Skeletal muscle satellite cell (primary cell): ENCODE results near the gene PTDSS2.

Source experiments
- H3K27me3 ChIP-seq: 2 replicates; pipeline ENCODE4 v1.7.0; 2013; ENCODE audit warnings: low read length; ENCODE audit not compliant: control insufficient read depth, insufficient read depth
- H3K36me3 ChIP-seq: 2 replicates; pipeline ENCODE4 v1.7.0; 2013; ENCODE audit warnings: mild to moderate bottlenecking, control low read depth, low read length; ENCODE audit not compliant: insufficient read depth
- H3K4me1 ChIP-seq: 2 replicates; pipeline ENCODE4 v1.7.0; 2013; ENCODE audit warnings: low read length; ENCODE audit not compliant: control insufficient read depth, insufficient read depth
- H3K4me2 ChIP-seq: 2 replicates; pipeline ENCODE4 v1.7.0; 2013; ENCODE audit warnings: mild to moderate bottlenecking, low read length
- H3K4me3 ChIP-seq: 2 replicates; pipeline ENCODE4 v1.7.0; 2013; ENCODE audit warnings: low read length
- H3K9ac ChIP-seq: 2 replicates; pipeline ENCODE4 v1.7.0; 2013; ENCODE audit warnings: mild to moderate bottlenecking, low read depth, low read length, moderate library complexity
- H3K9me3 ChIP-seq: replicated peaks from 2 replicates; pipeline ENCODE4 v1.7.0; 2013; ENCODE audit warnings: mild to moderate bottlenecking, control low read depth, low read length

The PTDSS2 gene

GRCh38 chr11:529728-530411 lies 79.8 kb downstream of the PTDSS2 start:
- Histone ChIP-seq H3K27me3 (no peaks in the 10 kb centered on the region), H3K9ac (no peak overlapping the region), H3K36me3 (peaks cover 23% of the 10 kb centered on the region), H3K9me3 (no peaks in the 10 kb centered on the region), H3K4me3 (no peak overlapping the region), H3K4me1 (peaks cover 14% of the 10 kb centered on the region), H3K4me2 (no peak overlapping the region)

GRCh38 chr11:530960-531831 lies 81.1 kb downstream of the PTDSS2 start:
- H3K36me3 ChIP-seq = peaks cover 23% of the 10 kb centered on the region
- no peak overlapping the region for H3K4me3 ChIP-seq
- no peaks in the 10 kb centered on the region for H3K9me3 ChIP-seq

GRCh38 chr11:531919-532526 lies 81.9 kb downstream of the PTDSS2 start:
- Histone ChIP-seq H3K9ac (no peak overlapping the region), H3K9me3 (no peaks in the 10 kb centered on the region), H3K4me1 (peaks cover 24% of the 10 kb centered on the region), H3K27me3 (no peaks in the 10 kb centered on the region), H3K4me2 (no peak overlapping the region), H3K4me3 (no peak overlapping the region), H3K36me3 (peaks cover 23% of the 10 kb centered on the region)

More at GRCh38 chr11:530960-531831, 81.1 kb downstream of the PTDSS2 start:
- Histone ChIP-seq H3K9ac (no peak overlapping the region), H3K4me1 (peaks cover 18% of the 10 kb centered on the region), H3K4me2 (no peak overlapping the region), H3K27me3 (no peaks in the 10 kb centered on the region)

- no peak overlapping the region for H3K4me2 ChIP-seq
- H3K9me3 ChIP-seq = no peaks in the 10 kb centered on the region
- peaks cover 30% of the 10 kb centered on the region for H3K4me1 ChIP-seq
- H3K4me3 ChIP-seq = no peak overlapping the region
- no peaks in the 10 kb centered on the region for H3K27me3 ChIP-seq
- no peak overlapping the region for H3K9ac ChIP-seq
- H3K36me3 ChIP-seq = peaks cover 23% of the 10 kb centered on the region
Measured at GRCh38 chr11:532527-532985, 82.5 kb downstream of the PTDSS2 start.

GRCh38 chr11:532986-533585 lies 83.0 kb downstream of the PTDSS2 start:
- Histone ChIP-seq H3K9ac (no peak overlapping the region), H3K4me2 (no peak overlapping the region), H3K4me3 (no peak overlapping the region), H3K36me3 (peaks cover 23% of the 10 kb centered on the region), H3K9me3 (no peaks in the 10 kb centered on the region), H3K27me3 (no peaks in the 10 kb centered on the region), H3K4me1 (peaks cover 31% of the 10 kb centered on the region)

DNA sequence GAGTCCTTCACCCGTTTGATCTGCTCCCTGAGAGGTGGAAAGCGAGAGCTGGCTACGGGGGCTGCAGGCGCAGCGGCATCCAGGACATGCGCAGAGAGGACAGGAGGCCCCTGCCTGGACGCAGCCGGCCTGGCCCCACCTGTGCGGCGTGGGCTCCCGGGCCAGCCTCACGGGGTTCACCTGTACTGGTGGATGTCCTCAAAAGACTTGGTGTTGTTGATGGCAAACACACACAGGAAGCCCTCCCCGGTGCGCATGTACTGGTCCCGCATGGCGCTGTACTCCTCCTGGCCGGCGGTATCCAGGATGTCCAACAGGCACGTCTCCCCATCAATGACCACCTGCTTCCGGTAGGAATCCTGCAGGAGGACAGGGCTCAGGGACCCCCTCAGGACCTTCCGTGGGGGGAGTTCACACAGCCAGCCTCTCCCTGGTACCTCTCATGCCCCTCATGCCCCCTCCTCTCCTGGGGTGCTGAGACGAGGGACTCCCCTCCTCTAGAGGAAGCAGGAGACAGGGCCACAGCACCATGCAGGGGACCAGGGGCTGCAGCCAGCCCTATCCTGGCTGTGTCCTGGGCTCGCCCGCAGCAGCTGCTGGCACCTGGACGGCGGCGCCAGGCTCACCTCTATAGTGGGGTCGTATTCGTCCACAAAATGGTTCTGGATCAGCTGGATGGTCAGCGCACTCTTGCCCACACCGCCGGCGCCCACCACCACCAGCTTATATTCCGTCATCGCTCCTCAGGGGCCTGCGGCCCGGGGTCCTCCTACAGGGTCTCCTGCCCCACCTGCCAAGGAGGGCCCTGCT lies 83.7 kb downstream of the PTDSS2 start:
- Histone ChIP-seq H3K36me3 (peaks cover 23% of the 10 kb centered on the region), H3K9ac (peak overlapping the region; percentile 87), H3K9me3 (no peaks in the 10 kb centered on the region), H3K4me2 (peak overlapping the region; percentile 87), H3K27me3 (no peaks in the 10 kb centered on the region), H3K4me3 (peak overlapping the region; percentile 98), H3K4me1 (peaks cover 28% of the 10 kb centered on the region)

- peak overlapping the region; percentile 87 for H3K9ac ChIP-seq
- peak overlapping the region; percentile 98 for H3K4me3 ChIP-seq
- peaks cover 24% of the 10 kb centered on the region for H3K4me1 ChIP-seq
- peak overlapping the region; percentile 87 for H3K4me2 ChIP-seq
- H3K9me3 ChIP-seq = no peaks in the 10 kb centered on the region
- peaks cover 23% of the 10 kb centered on the region for H3K36me3 ChIP-seq
- no peaks in the 10 kb centered on the region for H3K27me3 ChIP-seq
Measured at GRCh38 chr11:534396-535209, 84.5 kb downstream of the PTDSS2 start.

GRCh38 chr11:535210-535518 lies 85.1 kb downstream of the PTDSS2 start:
- no peaks in the 10 kb centered on the region for H3K27me3 ChIP-seq
- peak overlapping the region; percentile 87 for H3K9ac ChIP-seq
- no peaks in the 10 kb centered on the region for H3K9me3 ChIP-seq
- peak overlapping the region; percentile 98 for H3K4me3 ChIP-seq
- peaks cover 24% of the 10 kb centered on the region for H3K4me1 ChIP-seq
- peaks cover 23% of the 10 kb centered on the region for H3K36me3 ChIP-seq
- peak overlapping the region; percentile 87 for H3K4me2 ChIP-seq

GRCh38 chr11:535519-536454 lies 85.7 kb downstream of the PTDSS2 start, which contains the start of gene HRAS:
Gene HRAS (minus strand): TSS chr11:535576.
- Histone ChIP-seq H3K4me3 (peak within 1 kb of the TSS; percentile 98), H3K9ac (peak within 1 kb of the TSS; percentile 87), H3K4me2 (peak within 1 kb of the TSS; percentile 96), H3K9me3 (no peaks in the 10 kb centered on the region), H3K4me1 (peaks cover 24% of the 10 kb centered on the region), H3K27me3 (no peaks in the 10 kb centered on the region), H3K36me3 (peaks cover 23% of the 10 kb centered on the region)
